ENCODE data around the gene PSMB5.
A peak's percentile ranks its signal among the peaks of the same experiment; 100 is the strongest.

PSMB5 gene

DNA sequence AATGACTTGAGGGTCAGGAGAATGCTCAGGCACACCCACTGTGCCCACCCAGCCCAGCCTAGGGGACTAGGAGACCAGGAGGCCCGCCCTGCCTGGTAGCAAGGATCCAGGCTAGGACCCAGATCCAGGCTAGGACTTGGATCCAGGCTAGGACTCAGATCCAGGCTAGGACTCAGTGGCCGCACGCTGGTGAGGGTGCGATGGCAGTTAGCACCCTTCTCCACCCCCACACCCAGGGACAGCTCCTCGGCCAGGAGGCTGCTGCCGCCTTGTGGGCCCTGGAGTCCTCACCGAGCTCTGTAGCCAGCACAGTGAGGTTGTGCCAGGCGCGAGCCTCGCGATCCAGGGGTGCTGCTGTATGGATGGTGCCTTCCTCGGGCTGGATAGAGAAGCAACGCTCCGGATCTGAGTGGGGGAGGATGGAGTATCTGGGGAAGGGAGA lies 17.5 kb upstream of the PSMB5 start:
- no peak for TF ChIP-seq CTCF (conservative IDR thresholded peaks at IDR 0.05; ENCODE audit: low read depth)
- DNase-seq (ENCODE audit: low spot score): no peak
- peak overlapping the region; percentile 46 for H3K27ac ChIP-seq
- POLR2A ChIA-PET (ENCODE audit: low non-redundant PET): no interaction called here
- CTCF ChIA-PET: interaction anchor here (1.1 kb wide), 1 partner anchor 87 kb away, joined by 3 read pairs; no protein-coding TSS in a partner anchor

DNA sequence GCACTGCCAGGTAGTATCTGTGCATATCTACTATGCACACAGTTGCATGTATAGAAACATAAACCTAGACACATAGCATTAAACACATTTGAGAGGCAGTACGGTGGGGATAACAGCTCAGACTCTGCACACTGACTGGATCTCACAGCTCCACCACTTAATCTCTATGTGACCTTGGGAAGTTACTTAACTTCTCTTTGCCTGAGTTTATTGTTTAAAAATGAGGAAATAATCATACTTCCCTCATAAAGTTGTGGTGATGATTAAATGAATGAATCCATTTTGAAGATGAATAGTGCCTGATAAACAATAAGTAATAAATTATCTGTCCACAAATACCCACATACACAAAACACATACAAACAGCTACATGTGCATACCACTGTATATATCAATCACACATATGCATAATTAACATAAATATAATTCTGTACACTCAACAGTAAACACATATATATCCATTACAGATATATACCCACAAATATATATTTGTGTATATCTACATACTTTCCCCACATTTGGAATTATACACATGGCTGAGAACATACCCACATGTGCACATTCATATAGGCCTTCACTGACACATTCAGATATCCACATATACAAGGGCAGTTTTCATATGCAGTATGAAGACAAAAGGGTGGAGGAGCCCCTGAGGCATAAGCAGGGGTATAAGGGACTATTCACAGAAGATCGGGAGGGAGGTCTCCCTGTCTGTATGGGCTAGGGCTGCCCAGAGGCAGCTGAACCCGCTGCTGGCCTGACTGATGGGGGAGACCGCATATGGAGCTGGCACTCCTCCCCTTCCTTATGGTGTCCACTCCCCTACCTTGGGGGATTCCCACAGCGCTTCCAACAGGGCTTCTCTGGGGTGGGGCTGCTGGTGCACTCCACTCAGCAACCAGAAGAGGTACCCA lies 16.7 kb upstream of the PSMB5 start:
- DNase-seq (ENCODE audit: low spot score): no peak
- ChIA-PET CTCF (interaction anchor here (0.7 to 1.1 kb wide), 3 partner anchors 69 to 87 kb away, joined by 3 read pairs; no protein-coding TSS in a partner anchor), POLR2A (ENCODE audit: low non-redundant PET) (no interaction called here)
- H3K27ac ChIP-seq: peak overlapping the region; percentile 46
- no peak for TF ChIP-seq CTCF (conservative IDR thresholded peaks at IDR 0.05; ENCODE audit: low read depth)

DNA sequence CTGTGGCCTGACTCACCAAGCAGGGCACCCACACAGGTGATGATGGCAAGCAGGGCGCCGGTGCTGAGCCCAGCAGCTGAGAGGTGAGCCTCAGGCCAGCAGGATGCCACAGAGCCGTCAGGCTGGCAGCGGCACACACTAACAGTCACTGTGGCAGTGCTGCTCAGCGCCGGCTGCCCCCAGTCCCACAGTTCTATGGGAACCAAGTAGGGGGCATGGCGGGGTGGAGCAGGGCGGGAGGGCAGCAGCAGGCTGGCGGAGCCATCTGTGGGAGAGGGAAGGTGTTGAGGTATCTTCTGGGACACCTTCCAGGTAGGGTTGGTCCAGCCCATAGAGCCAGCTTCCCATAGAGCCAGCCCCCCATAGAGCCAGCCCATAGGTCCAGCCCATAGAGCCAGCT lies 14.3 kb upstream of the PSMB5 start:
- ChIA-PET CTCF (interaction anchor here (1.7 kb wide), 1 partner anchor 9 kb away, joined by 6 read pairs; the partner anchor contains the start of gene CDH24), POLR2A (ENCODE audit: low non-redundant PET) (interaction anchor here (0.6 kb wide), 1 partner anchor 23 kb away, joined by 3 read pairs; no protein-coding TSS in a partner anchor)
- TF ChIP-seq CTCF (conservative IDR thresholded peaks at IDR 0.05; ENCODE audit: low read depth): no peak

GRCh38 chr14:23047751-23048693 lies 13.3 kb upstream of the PSMB5 start:
- POLR2A ChIA-PET (ENCODE audit: low non-redundant PET): no interaction called here
- CTCF ChIA-PET: interaction anchor here (0.6 to 1.7 kb wide), 2 partner anchors 10 to 36 kb away, joined by 3 to 6 read pairs; partner anchors contain the start of gene CDH24
- TF ChIP-seq CTCF (conservative IDR thresholded peaks at IDR 0.05; ENCODE audit: low read depth): no peak
- H3K27ac ChIP-seq: 0 out of 2 replicates have a peak overlapping the region, but pooled peaks have one; percentile 28
- DNase-seq (ENCODE audit: low spot score): no peak

More for the DNA sequence above, 14.3 kb upstream of the PSMB5 start:
- H3K27ac ChIP-seq: no peak overlapping the region
- DNase-seq (ENCODE audit: low spot score): no peak

- no peak for TF ChIP-seq CTCF (conservative IDR thresholded peaks at IDR 0.05; ENCODE audit: low read depth)
- peak overlapping the region; percentile 28; the same call in 1 of the 2 replicates for H3K27ac ChIP-seq
- ChIA-PET POLR2A (ENCODE audit: low non-redundant PET) (no interaction called here), CTCF (interaction anchor here (0.6 to 1.0 kb wide), 2 partner anchors 8 to 36 kb away, joined by 3 to 5 read pairs; no protein-coding TSS in a partner anchor)
- DNase-seq (ENCODE audit: low spot score): no peak
Measured at GRCh38 chr14:23047034-23047634, 12.4 kb upstream of the PSMB5 start.
